IPS-18c (cell line): Measurements from ENCODE around the gene CEBPA.
"Not testable (repeated sequence)": the region's sequence is repeated elsewhere in the genome, so short reads cannot be mapped to it uniquely, and the experiment has no call there.

ENCODE experiments used
- H3K4me3 ChIP-seq: 2 replicates; pipeline ENCODE4 v1.7.0; 2013; ENCODE audit warnings: low read depth, mild to moderate bottlenecking, low read length, moderate library complexity; ENCODE audit not compliant: insufficient read depth
- H3K9me3 ChIP-seq: one replicate; pipeline ENCODE4 v1.6.1; 2013; ENCODE audit warnings: mild to moderate bottlenecking, low read length, moderate library complexity; ENCODE audit not compliant: control insufficient read depth, insufficient read depth

CEBPA gene

DNA sequence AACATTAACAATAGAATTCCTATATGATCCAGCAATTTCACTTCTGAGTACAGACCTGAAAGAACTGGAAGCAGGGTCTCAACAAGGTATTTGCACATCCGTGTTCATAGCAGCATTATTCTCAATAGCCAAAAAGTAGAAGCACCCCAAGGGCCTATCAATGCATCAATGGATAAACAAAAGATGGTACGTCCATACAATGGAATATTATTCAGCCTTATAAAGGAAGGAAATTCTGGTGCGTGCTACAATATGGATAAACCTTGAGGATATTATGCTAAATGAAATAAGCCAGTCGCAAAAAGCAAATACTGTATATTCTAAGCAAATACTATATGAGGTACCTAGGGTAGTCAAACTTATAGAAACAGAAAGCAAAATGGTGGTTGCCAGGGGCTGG is 30.8 kb upstream of the CEBPA start:
- H3K9me3 ChIP-seq = no peaks in the 10 kb centered on the region
- H3K4me3 ChIP-seq = no peak overlapping the region

DNA sequence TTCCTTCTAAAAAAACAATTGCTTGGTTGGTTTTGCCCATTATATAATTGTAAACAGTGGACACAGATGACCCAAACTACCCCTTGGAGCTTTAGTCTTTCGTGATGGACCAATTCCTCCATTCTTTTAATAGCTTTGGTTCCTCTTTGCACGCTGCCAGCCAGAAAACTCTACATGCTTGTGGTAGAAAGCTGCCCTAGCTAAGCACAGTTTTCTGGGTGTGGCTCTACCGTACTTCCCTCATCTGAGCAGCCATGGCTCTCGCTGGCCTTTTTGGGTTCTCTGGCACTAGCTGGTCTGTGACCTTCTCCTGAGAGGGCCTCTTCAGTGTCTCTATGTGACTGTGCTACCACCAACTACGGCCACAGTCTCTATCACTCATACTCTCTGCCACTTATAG is 29.9 kb upstream of the CEBPA start:
- H3K4me3 ChIP-seq = no peak overlapping the region
- H3K9me3 ChIP-seq = no peaks in the 10 kb centered on the region

DNA sequence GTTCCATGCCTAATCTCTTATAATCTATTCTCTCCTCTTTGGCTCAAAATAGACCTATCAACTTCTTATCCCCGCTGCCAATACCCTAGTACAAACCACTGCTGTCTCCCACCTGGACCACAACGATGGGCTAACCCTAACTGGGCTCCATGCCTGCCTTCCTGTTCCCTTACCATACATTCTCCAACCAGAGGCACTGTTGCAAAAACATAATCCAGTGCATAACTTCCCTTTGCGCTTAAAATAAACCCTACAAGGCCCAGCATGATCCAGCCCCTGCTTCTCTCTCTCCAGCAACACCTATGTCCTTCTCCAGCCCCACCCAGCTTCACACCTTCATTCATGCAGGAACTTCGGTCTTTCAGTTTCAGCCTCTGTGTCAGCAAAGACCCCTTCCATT is 27.4 kb upstream of the CEBPA start:
- no peaks in the 10 kb centered on the region for H3K9me3 ChIP-seq
- no peak overlapping the region for H3K4me3 ChIP-seq

DNA sequence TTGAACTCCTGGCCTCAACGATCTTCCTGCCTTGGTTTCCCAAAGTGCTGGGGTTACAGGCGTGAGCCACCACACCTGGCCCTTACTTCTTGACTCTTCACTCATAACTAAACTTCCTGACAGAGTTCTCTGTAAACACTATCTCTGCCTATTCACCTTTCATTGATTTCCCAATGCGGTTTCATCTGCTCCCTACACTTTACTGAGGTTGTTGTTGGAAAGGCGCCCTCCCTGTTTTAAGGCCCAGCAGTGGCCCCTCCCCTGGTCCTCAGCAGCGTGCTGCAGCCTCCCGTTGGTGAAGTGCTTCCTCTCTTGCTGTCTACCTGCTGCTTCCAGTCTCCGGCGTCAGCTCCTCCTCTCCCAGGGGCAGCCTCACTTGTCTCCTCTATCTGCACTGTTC is 26.7 kb upstream of the CEBPA start:
- Histone ChIP-seq H3K4me3 (no peak overlapping the region), H3K9me3 (no peaks in the 10 kb centered on the region)

DNA sequence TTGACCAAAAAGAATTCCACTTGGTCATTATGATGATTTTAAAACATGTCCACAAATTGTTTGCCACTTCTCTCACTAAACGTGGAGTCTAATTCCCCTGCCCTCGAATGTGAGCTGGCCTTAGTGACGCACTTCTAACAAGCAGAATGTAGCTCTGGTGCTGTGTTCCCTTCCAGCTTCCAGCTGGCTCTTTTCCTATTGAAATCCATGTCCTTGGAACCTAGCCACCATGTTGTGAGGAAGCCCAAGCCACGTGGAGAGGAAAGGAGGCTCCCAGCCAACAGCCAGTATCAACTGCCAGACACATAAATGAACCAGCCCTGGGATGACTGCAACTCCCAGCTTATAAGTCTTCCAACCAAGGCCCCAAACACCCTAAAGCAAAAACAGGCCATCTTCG is 23.6 kb upstream of the CEBPA start:
- H3K9me3 ChIP-seq = peaks cover 5% of the 10 kb centered on the region
- H3K4me3 ChIP-seq = no peak overlapping the region

DNA sequence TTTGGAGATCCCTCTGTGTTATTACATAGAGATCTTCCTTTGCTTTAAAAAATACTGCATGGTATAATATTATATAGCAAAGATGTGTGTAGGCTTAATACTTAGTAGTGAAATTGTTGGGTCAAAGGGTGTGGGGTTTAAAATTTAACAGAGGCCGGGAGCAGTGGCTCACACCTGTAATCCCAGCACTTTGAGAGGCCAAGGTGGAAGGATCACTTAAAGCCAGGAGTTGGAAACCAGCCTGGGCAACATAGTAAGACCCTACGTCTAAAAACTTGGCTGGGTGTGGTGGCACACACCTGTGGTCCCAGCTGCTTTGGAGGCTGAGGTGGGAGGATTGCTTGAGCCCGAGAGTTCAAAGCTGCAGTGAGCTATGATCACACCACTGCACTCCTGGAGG is 22.3 kb upstream of the CEBPA start:
- Histone ChIP-seq H3K4me3 (no peak overlapping the region), H3K9me3 (peaks cover 5% of the 10 kb centered on the region)

DNA sequence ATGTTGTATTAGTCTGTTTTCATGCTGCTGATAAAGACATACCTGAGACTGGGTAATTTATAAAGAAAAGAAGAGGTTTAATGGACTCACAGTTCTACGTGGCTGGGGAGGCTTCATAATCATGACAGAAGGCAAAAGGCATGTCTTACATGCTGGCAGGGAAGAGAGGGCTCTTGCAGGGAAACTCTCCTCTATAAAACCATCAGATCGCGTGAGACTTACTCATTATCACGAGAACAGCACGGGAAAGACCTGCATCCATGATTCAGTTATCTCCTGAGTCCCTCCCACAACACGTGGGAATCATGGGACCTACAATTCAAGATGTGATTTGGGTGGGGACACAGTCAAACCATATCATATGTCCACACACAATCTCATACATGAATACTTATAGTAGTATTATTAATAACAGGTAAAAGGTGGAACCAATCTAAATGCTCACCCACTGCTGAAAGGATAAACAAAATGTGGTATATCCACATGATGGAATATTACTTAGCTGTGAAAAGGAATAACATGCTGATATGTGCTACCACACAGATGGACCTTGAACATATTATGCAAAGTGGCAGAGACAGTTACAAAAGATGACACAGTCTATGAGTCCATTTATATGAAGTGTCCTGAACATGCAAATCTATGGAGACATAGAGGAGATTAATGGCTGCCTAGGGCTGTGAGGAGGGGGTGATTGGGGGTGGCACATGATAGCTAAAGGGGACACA is 20.9 kb upstream of the CEBPA start:
- Histone ChIP-seq H3K4me3 (no peak overlapping the region), H3K9me3 (peaks cover 5% of the 10 kb centered on the region)

DNA sequence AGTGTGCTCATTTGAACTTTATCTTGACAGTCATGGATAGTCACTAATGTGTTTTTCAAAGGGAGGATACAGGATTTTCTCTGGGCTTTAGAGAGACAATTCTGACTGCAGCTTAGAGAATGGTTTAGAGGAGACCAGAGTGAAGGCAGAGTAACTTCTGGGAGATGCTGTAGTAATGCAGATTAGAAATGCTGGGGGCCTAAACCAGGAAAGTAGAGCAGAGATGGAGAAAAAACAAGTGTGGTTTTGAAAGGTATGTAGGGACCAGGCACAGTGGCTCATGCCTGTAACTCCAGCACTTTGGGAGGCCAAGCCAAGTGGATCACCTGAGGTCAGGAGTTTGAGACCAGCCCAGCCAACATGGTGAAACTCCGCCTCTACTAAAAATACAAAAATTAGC is 18.3 kb upstream of the CEBPA start:
- peaks cover 5% of the 10 kb centered on the region for H3K9me3 ChIP-seq
- H3K4me3 ChIP-seq = no peak overlapping the region

DNA sequence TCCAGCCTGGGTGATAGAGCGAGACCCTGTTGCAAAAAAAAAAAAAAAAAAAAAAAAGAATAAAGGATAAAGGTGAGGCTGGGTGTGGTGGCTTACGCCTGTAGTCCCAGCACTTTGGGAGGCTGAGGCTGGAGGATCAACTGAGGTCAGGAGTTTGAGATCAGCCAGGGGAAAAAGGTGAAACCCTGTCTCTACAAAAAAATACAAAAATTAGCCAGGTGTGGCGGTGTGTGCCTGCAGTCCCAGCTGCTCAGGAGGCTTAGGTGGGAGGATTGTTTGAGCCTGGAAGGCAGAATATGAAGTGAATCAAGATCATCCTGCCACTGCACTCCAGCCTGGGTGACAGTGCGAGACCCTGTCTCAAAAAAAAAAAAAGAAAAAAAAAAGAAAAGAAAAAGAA is 15.7 kb upstream of the CEBPA start:
- H3K4me3 ChIP-seq, H3K9me3 ChIP-seq: not testable (repeated sequence)

DNA sequence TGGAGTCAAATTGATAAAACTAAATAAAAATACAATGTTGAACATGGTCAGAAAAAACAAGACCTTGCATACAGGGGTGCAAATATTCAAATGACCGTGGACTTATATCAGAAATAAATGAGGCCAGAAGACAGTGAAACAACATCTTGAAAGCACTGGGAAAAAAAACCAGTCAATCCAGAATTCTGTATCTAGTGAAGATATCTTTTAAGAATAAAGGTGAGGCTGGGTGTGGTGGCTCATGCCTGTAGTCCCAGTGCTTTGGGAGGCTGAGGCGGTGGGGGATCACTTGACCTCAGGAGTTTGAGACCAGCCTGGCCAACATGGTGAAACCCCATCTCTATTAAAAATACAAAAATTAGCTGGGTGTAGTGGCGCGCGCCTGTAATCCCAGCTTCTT is 15.2 kb upstream of the CEBPA start:
- H3K9me3 ChIP-seq = peaks cover 5% of the 10 kb centered on the region
- no peak overlapping the region for H3K4me3 ChIP-seq

DNA sequence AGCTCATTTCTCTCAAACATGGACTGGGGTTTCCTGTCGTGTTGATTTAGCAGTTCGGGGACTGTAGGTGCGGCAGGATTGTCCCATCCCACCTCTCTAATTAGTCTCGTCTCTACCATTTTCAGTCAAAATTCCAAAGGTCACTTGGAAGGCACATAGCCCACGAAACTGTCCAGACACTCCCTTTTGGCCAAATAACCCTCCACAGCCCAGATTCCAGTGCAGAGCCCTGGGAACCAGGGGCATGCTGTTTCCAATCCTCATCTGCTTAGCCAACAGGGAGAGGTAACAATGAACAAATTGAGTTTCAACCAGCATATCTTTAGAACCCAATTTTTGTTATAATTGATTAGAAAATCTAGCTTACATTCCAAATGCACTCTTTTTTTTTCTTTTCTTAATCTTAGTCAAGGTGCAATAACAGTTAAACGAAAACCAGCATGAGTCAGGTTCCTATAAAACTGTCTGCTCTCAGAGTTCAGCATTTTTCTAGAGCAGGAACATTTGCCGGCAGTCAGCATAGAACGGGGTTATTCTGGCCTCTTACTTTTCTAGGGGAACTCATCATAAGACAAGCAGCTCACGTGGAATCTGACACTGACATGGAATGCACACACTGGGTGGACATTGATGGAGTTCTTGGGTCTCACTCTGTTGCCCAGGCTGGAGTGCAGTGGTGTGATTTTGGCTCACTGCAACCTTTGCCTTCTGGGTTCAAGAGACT is 14.4 kb upstream of the CEBPA start:
- no peak overlapping the region for H3K4me3 ChIP-seq
- no peaks in the 10 kb centered on the region for H3K9me3 ChIP-seq

DNA sequence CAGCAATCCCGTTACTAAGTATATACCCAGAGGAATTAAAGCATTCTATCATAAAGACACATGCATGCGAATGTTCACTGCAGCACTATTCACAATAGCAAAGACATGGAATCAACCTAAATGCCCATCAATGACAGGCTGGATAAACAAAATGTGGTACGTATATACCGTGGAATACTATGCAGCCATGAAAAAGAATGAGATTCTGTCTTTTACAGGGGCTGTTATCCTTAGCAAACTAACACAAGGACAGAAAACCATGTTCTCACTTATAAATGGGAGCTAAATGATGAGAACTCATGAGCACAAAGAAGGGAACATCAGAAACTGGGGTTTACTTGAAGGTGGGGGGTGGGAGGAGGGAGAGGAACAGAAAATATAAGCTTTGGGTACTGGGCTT is 10.5 kb upstream of the CEBPA start:
- H3K9me3 ChIP-seq, H3K4me3 ChIP-seq: not testable (repeated sequence)

DNA sequence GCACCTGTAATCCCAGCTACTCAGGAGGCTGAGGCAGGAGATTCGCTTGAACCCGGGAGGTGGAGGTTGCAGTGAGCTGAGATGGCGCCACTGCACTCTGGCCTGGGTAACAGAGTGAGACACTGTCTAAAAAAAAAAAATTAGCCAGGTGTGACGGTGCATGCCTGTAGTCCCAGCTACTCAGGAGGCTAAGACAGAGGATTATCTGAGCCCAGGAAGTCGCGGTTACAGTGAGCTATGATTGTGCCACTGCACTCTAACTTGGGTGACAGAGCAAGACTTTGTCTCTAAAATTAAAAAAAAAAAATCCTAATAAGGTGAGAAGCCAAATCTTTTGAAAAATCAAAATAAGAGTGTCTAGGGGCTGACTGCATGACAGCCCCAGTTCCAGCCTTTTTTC is 9.7 kb upstream of the CEBPA start:
- H3K9me3 ChIP-seq = no peaks in the 10 kb centered on the region

DNA sequence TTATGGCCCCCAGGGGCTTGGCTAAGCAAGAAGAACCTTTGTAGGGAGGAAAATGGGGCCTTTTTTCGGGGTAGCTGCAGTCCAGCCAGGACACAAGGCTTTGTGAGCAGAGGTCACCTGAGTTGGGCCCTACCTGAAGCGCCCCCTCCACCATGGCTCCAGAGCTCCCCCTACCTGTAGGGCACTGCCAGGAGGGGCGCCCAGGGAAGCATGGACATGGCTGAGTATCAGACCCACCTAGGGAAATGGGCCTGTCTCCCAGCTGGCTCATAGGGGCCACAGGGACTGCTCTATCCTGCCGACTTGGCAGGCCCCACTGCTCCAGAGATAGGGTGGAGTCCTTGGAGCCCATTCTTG is 9.0 kb upstream of the CEBPA start:
- Histone ChIP-seq H3K9me3 (no peaks in the 10 kb centered on the region), H3K4me3 (no peak overlapping the region)

More for the DNA sequence above, 9.7 kb upstream of the CEBPA start:
- no peak overlapping the region for H3K4me3 ChIP-seq

DNA sequence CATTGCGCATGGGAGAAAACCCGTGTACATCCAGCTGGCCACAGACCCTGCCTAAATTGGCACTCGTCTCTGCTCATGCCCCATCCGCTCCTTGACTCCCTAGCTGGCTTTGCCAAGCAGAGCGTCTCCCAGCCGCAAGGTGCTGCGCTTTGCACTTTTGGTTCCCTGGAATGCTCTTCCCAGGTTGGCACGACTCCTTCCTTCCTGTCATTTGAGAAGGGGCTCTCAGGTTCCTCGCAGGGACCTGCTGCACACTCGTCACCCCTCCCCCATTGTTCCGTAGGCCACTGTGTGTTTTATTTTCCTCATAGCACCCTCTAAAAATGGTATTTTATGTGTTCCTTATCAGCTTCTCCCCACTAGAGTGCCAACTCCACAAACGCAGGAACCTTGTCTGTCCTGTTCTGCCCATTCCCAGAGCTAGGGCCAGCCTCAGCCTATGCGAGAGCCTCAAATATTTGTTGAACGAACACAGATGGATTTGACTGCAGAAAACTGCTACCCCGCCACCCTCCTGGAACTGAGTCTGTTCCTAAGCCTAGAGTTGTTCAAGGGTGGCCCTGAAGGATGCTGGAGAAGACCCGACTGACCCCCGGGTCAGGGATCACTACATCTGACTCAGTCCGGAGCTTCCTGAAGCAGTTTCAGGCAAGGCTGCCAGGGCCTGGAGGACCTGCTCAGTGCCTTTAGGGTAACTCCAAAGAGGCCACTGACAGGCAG is 8.4 kb upstream of the CEBPA start:
- Histone ChIP-seq H3K9me3 (no peaks in the 10 kb centered on the region), H3K4me3 (no peak overlapping the region)

DNA sequence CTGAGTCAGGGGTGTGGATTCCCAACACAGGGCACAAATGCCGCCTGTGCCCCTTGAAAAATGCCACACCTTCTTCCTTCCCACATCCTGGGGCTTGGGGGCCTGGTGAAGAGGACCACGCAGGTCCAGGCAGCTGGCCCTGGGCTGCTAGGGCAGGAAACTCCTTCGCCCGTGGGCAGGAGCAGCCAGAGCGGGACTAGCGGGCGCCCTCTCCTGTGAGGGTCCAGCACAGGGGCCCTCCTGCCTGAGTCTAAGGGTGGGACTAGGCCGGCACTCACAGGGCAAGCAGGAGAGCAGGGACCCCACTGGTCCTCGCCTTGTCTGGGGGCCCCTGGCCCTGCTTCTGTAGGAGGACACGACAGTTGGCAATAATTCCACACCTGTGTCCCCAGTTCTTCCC is 7.5 kb upstream of the CEBPA start:
- Histone ChIP-seq H3K4me3 (no peak overlapping the region), H3K9me3 (no peaks in the 10 kb centered on the region)

DNA sequence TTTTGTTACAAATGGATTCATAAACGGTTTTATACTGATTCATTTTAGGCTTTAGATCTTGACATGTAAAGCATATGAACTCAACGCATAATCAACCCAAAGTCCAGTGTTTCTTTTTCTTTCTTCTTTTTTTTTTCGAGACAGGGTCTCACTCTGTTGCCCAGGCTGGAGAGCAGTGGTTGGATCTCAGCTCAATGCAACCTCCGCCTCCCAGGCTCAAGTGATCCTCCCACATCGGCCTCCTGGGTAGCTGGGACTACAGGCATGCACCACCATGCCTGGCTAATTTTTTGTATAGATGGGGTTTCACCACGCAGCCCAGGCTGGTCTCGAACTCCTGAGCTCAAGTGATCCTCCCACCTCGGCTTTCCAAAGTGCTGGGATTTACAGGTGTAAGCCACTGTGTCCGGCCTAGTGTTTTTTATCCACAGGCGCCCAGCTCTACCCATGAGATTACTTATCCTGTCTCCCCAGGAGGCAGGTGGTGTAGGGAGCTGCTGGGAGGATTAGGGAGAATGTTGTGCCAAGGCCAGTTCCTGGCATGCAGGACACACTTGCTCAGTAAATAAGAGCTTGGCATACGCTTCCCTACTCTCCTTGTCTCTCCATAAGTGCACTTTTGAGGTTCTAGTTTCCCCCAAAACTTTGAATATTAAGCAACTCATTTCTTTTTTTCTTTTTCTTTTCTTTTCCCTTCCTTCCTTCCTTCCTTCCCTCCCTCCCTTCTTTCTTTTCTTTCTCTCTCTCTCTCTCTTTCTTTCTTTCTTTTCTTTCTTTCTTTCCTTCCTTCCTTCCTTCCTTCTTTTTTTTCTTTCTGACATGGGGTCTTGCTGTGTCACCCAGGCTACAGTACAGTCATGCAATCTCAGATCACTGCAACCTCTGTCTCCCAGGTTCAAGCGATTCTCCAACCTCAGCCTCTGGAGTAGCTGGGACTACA is 4.8 kb upstream of the CEBPA start:
- Histone ChIP-seq H3K4me3 (no peak overlapping the region), H3K9me3 (no peaks in the 10 kb centered on the region)
